Activated B cell treated with CpG ODN at 0.5 μM for 24 hours (primary cell): ENCODE measurements around the gene PREX1. TPM values are rescaled to one million over a fixed set of nuclear protein-coding genes. Genes with fewer than 3 reads are reported as not detected.

Source experiments
- ATAC-seq: fragments of 200-7000 bp; cut with Tn5 transposase; one replicate; pipeline ENCODE4 v1.10.0; 2021; ENCODE audit warnings: low read depth, mild to moderate bottlenecking, moderate library complexity
- CTCF ChIA-PET: fragments of 350-600 bp; sonication (Branson Sonifier 250); formaldehyde crosslinking; loops from one replicate; lab custom pipeline; 2021; ENCODE audit warnings: antibody characterized with exemption; lab: Charles Lee
- POLR2A ChIA-PET: fragments of 350-600 bp; sonication (Branson Sonifier 250); formaldehyde crosslinking; loops from one replicate; lab custom pipeline; 2021; ENCODE audit warnings: antibody characterized with exemption; lab: Charles Lee
- DNase-seq: peaks from one replicate; pipeline ENCODE4 v3.0.0; 2022
- H3K27ac Mint-ChIP-seq: one replicate; pipeline ENCODE4 v1.8.0; 2020; ENCODE audit warnings: mixed read lengths
- H3K27me3 Mint-ChIP-seq: one replicate; pipeline ENCODE4 v1.8.0; 2021; ENCODE audit warnings: mixed read lengths
- H3K36me3 Mint-ChIP-seq: one replicate; pipeline ENCODE4 v1.8.0; 2021; ENCODE audit warnings: low read depth, mixed read lengths
- H3K4me1 Mint-ChIP-seq: one replicate; pipeline ENCODE4 v1.8.0; 2021; ENCODE audit warnings: mixed read lengths
- H3K4me3 Mint-ChIP-seq: one replicate; pipeline ENCODE4 v1.8.0; 2020; ENCODE audit warnings: mild to moderate bottlenecking, mixed read lengths
- H3K9me3 Mint-ChIP-seq: one replicate; pipeline ENCODE4 v1.8.0; 2020; ENCODE audit warnings: mixed read lengths
- intact Hi-C: fragments of 100-400 bp; cut with micrococcal nuclease; formaldehyde crosslinking; loops from one replicate; pipeline ENCODE4 v1.15.1; 2024
- total RNA-seq: library from RNA; stranded (reverse); gene quantifications from 2 replicates; pipeline ENCODE4 v1.2.3, GENCODE V29; 2022
- TF ChIP-seq, protein P1 (sequence below): fragments of 200-600 bp; IDR thresholded peaks from one replicate; pipeline ENCODE4 v1.8.0; 2022; ENCODE audit warnings: antibody characterized with exemption, mild to moderate bottlenecking

The PREX1 gene
- total RNA-seq, 1 donor from 2014 or later = 71.4 TPM

DNA sequence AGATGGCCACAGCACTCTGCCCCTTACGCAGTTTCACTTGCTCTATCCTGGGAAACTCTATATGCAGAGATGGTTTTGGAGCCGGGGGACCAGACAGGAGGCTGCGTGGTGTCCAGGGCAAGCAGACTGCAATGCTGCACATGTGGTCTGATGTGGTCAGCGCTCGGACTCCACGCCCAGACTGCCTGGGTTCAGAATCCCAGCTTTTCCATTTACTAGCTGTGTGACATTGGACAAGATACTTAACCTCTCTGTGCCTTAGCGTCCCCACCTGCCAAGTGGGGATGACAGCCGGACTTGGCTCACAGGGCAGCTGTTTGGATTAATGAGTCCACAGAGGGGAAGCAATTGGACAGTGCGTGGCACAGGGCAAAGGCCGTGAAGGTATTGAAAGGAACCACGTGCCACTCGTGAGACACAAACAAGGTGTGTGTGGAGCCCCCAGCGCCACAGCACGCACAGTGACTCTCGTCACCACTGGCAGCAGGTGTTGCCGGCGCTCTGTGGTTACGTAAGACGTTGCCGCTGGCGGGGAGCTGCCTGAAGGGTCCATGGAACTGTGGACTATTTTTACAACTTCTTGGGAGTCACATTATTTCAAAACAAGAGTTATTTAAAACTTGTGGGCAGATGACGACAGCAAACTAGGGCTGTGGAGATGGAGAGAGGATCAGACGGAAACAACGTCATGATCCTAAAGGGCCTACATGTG lies 201.4 kb downstream of the PREX1 start:
- DNase-seq (no peak), ATAC-seq (no peak)
- intact Hi-C loops = no loop called here
- Mint-ChIP-seq H3K9me3 (no peaks in the 10 kb centered on the region), H3K36me3 (peaks cover 72% of the 10 kb centered on the region), H3K27ac (peak overlapping the region; percentile 56), H3K4me1 (peaks cover under 1% of the 10 kb centered on the region), H3K27me3 (no peaks in the 10 kb centered on the region), H3K4me3 (no peak overlapping the region)
- CTCF ChIA-PET = no interaction called here
- POLR2A ChIA-PET = no interaction called here
- TF ChIP-seq, protein P1, sequence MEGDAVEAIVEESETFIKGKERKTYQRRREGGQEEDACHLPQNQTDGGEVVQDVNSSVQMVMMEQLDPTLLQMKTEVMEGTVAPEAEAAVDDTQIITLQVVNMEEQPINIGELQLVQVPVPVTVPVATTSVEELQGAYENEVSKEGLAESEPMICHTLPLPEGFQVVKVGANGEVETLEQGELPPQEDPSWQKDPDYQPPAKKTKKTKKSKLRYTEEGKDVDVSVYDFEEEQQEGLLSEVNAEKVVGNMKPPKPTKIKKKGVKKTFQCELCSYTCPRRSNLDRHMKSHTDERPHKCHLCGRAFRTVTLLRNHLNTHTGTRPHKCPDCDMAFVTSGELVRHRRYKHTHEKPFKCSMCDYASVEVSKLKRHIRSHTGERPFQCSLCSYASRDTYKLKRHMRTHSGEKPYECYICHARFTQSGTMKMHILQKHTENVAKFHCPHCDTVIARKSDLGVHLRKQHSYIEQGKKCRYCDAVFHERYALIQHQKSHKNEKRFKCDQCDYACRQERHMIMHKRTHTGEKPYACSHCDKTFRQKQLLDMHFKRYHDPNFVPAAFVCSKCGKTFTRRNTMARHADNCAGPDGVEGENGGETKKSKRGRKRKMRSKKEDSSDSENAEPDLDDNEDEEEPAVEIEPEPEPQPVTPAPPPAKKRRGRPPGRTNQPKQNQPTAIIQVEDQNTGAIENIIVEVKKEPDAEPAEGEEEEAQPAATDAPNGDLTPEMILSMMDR = no peak

DNA sequence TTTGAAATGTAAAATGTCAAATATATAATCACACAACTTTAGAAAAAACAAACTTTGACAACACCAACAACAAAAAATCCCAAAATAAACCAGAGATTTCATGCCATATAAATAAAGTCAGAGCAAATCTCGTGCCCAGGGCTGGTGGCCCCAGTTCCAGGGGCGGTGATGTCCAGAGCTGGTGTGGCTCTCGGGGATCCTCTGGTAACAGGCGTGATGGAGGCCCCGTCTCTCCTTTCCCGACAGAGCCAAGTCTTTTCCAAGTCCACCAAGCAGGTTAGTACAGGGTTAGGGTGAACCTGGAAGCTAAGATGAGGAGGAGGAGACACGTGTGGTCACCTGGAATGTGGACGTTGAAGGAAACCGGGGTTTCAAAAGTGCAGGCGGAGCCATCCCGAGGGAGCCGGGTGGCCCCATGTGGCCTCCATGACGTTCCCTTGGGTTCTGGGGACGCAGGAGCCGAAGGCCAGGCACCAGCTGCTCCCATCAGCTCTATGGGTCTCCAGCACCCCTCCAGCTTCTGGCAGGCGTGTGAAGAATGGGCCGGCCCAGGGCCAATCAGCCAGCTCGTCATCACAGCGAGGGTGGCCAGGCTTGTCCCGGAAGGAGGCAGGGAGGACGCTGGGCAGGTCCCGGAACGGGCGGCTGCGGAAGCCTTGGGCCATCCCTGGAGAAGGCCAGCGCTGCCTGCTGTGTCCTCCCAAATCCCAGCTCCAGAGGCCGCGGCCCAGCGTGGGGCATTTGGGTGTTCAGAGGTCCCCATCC lies 202.5 kb downstream of the PREX1 start:
- ChIA-PET POLR2A (no interaction called here), CTCF (no interaction called here)
- ATAC-seq = no peak
- H3K9me3 Mint-ChIP-seq = no peaks in the 10 kb centered on the region
- DNase-seq = no peak
- H3K27me3 Mint-ChIP-seq = no peaks in the 10 kb centered on the region
- TF ChIP-seq, protein P1 = no peak
- H3K27ac Mint-ChIP-seq = no peak overlapping the region
- peaks cover 64% of the 10 kb centered on the region for H3K36me3 Mint-ChIP-seq
- no peak overlapping the region for H3K4me3 Mint-ChIP-seq
- intact Hi-C loops = no loop called here
- peaks cover 10% of the 10 kb centered on the region for H3K4me1 Mint-ChIP-seq

DNA sequence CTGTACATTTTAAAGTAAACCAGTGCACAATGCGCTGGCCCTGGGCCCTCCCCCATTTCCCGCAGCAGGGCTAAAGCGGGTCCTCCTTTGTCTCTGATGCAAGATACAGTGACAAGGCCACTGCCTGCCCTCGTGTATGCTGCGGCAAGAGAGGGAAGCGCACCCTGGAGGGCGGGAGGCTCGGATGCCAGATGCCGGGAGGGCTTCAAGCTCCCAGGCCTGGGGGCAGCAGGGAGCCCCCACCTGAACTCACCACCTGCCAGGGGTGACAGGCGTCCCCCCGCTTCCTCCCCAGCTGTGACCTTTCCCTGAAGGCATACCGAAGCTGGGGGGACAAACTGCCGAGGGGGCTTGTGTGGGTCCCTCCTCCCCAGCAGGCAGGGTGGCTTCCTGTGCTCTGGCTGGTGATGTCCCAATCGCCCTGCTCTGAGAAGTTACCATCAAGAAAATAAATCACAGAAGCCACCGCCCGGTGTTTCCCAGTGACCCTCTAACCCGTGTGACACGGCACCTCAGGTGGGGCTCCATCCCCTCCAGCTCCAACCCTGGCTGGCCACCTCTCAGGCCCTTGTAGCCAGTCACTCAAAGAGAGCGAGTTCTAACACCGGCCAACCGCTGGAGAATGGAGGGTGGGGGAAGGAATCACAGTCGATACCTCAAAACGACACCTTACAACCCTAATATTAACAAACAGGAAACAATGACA lies 203.3 kb downstream of the PREX1 start:
- POLR2A ChIA-PET = interaction anchor here (0.5 kb wide), 1 partner anchor 1269 kb away, joined by 4 read pairs; no protein-coding TSS in a partner anchor
- DNase-seq (no peak), ATAC-seq (no peak)
- H3K9me3 Mint-ChIP-seq = no peaks in the 10 kb centered on the region
- H3K27me3 Mint-ChIP-seq = no peaks in the 10 kb centered on the region
- no peak overlapping the region for H3K27ac Mint-ChIP-seq
- CTCF ChIA-PET = interaction anchor here (1.0 to 1.4 kb wide), 4 partner anchors 837 to 962 kb away, joined by 3 to 6 read pairs (median 3); no protein-coding TSS in a partner anchor
- H3K4me1 Mint-ChIP-seq = peaks cover 10% of the 10 kb centered on the region
- H3K36me3 Mint-ChIP-seq = peaks cover 55% of the 10 kb centered on the region
- H3K4me3 Mint-ChIP-seq = no peak overlapping the region
- TF ChIP-seq, protein P1 = no peak
- intact Hi-C loops = no loop called here

DNA sequence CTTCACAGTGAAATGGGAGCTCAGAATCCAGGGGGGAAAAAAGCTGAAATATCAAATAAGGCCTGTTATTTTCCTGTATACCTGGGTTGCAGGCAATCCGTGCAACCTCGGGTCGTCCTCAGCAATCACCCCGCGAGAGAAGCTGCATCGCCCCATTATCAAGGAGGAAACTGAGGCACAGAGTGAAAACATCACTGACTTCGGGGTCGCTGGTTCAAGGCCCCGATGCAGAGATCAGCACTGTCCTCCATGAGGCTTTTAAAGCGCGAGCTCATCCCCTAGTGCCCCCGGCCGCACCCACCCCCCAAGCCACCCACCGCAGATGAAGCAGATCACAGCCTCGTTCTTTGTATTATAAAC lies 203.9 kb downstream of the PREX1 start:
- ChIA-PET POLR2A (no interaction called here), CTCF (interaction anchor here (1.0 to 1.4 kb wide), 4 partner anchors 837 to 961 kb away, joined by 3 to 6 read pairs (median 3); no protein-coding TSS in a partner anchor)
- Mint-ChIP-seq H3K27me3 (no peaks in the 10 kb centered on the region), H3K4me3 (no peak overlapping the region), H3K4me1 (peaks cover 10% of the 10 kb centered on the region), H3K36me3 (peaks cover 49% of the 10 kb centered on the region), H3K27ac (no peak overlapping the region), H3K9me3 (no peaks in the 10 kb centered on the region)
- ATAC-seq (no peak), DNase-seq (no peak)
- intact Hi-C loops = no loop called here
- TF ChIP-seq, protein P1 = no peak
